Endothelial cell of umbilical vein (primary cell): ENCODE data around the gene RAB3C. TPM values are rescaled to one million over a fixed set of nuclear protein-coding genes. Genes with fewer than 3 reads are reported as not detected.

Experiments
- BruUV-seq: library from RNA; stranded (reverse); fragments of 400-500 nt; replicated peaks from 2 replicates; lab custom pipeline; 2021; lab: Mats Ljungman, UMichigan
- CTCF ChIA-PET: fragments of 300-600, 350-600 bp; sonication (Branson Sonifier 250); formaldehyde crosslinking; loops from one replicate; lab custom pipeline; 2021; ENCODE audit warnings: antibody characterized with exemption, inconsistent platforms; lab: Charles Lee
- POLR2A ChIA-PET: fragments of 300-600, 350-600 bp; sonication (Branson Sonifier 250); formaldehyde crosslinking; loops from one replicate; lab custom pipeline; 2021; ENCODE audit warnings: antibody characterized with exemption, inconsistent platforms; lab: Charles Lee
- DNase-seq: peaks from one replicate; pipeline ENCODE4 v3.0.0-alpha.2; 2011; ENCODE audit warnings: low read depth, low spot score
- FAIRE-seq: peaks from 2 replicates; lab custom pipeline; 2011; peaks lifted over from hg19 to GRCh38; lab: Jason Lieb, UNC
- H2AFZ ChIP-seq: 2 replicates; pipeline ENCODE4 v1.6.0; 2012; ENCODE audit warnings: low read depth, low read length, control low read depth, inconsistent platforms
- H3K27ac ChIP-seq: 2 replicates; pipeline ENCODE4 v1.5.1; 2011; ENCODE audit warnings: low read depth, mild to moderate bottlenecking, control low read depth, low read length, moderate library complexity; ENCODE audit not compliant: insufficient read depth
- H3K27me3 ChIP-seq, 2 experiments: 2 replicates each; pipeline versions ENCODE4 v1.6.0 to v1.6.1; 2011; ENCODE audit warnings: low read length in 2 of 2, mixed read lengths in 1 of 2; ENCODE audit not compliant: control insufficient read depth in 2 of 2, insufficient read depth in 2 of 2
- H3K36me3 ChIP-seq, 2 experiments: 2 replicates in 1 of 2; 3 replicates in 1 of 2; pipeline ENCODE4 v1.5.1; 2011; ENCODE audit warnings: low read length in 2 of 2, mild to moderate bottlenecking in 1 of 2, moderate library complexity in 1 of 2; ENCODE audit not compliant: control insufficient read depth in 2 of 2, insufficient read depth in 2 of 2; ENCODE audit errors: extremely low read depth in 1 of 2
- H3K4me1 ChIP-seq: 3 replicates; pipeline ENCODE4 v1.5.1; 2011; ENCODE audit warnings: mild to moderate bottlenecking, low read length; ENCODE audit not compliant: control insufficient read depth, insufficient read depth; ENCODE audit errors: extremely low read depth
- H3K4me2 ChIP-seq: 2 replicates; pipeline ENCODE4 v1.6.1; 2011; ENCODE audit warnings: low read length, control low read depth, mixed read lengths; ENCODE audit not compliant: insufficient read depth
- H3K4me3 ChIP-seq, 3 experiments: fragments of 200-600 bp in 1 of 3; sonication (generic), shearing (Covaris generic) in 1 of 3; replicated peaks in 1 of 3; 2 replicates each; pipeline ENCODE4 v1.5.1; 2011 to 2016; ENCODE audit warnings: control low read depth in 3 of 3, low read length in 3 of 3, mild to moderate bottlenecking in 2 of 3, inconsistent platforms in 1 of 3, low read depth in 1 of 3, moderate library complexity in 1 of 3; ENCODE audit not compliant: insufficient read depth in 1 of 3
- H3K79me2 ChIP-seq: 2 replicates; pipeline ENCODE4 v1.6.0; 2012; ENCODE audit warnings: low read length, inconsistent platforms; ENCODE audit not compliant: control insufficient read depth, insufficient read depth
- H3K9ac ChIP-seq: replicated peaks from 2 replicates; pipeline ENCODE3; 2011; ENCODE audit warnings: low read length, control low read depth; ENCODE audit not compliant: insufficient read depth; ENCODE audit errors: extremely low read depth
- H3K9me1 ChIP-seq: replicated peaks from 3 replicates; pipeline ENCODE4 v1.6.0; 2011; ENCODE audit warnings: mild to moderate bottlenecking, low read length; ENCODE audit not compliant: control insufficient read depth, insufficient read depth; ENCODE audit errors: extremely low read depth
- H3K9me3 ChIP-seq: replicated peaks from 2 replicates; pipeline ENCODE4 v1.5.1; 2012; ENCODE audit warnings: low read length, inconsistent platforms; ENCODE audit not compliant: control insufficient read depth, insufficient read depth
- H4K20me1 ChIP-seq: replicated peaks from 2 replicates; pipeline ENCODE3; 2011; ENCODE audit warnings: mild to moderate bottlenecking, low read length; ENCODE audit not compliant: control insufficient read depth, insufficient read depth; ENCODE audit errors: extremely low read depth
- EZH2 ChIP-seq: IDR thresholded peaks from 2 replicates; pipeline ENCODE4 v1.6.1; 2012; ENCODE audit warnings: borderline replicate concordance, low read depth, mild to moderate bottlenecking, moderate library complexity, low read length, inconsistent platforms; ENCODE audit not compliant: severe bottlenecking
- GATA2 ChIP-seq: IDR thresholded peaks from 2 replicates; pipeline ENCODE4 v1.7.0; 2011; ENCODE audit warnings: low read depth, mild to moderate bottlenecking, moderate library complexity, mixed read lengths, low read length; ENCODE audit not compliant: insufficient read length, insufficient read depth
- JUN ChIP-seq: IDR thresholded peaks from 2 replicates; pipeline ENCODE4 v1.6.1; 2011; ENCODE audit warnings: borderline replicate concordance, low read depth; ENCODE audit not compliant: insufficient read length, insufficient read depth
- MAX ChIP-seq: IDR thresholded peaks from 2 replicates; pipeline ENCODE4 v1.6.1; 2011; ENCODE audit not compliant: insufficient read depth, insufficient read length
- MYC ChIP-seq: IDR thresholded peaks from one replicate; pipeline ENCODE4 v1.6.1; 2011; ENCODE audit warnings: mild to moderate bottlenecking, low read depth, low read length
- POLR2A ChIP-seq: IDR thresholded peaks from 2 replicates; pipeline ENCODE4 v1.6.1; 2012; ENCODE audit warnings: low read depth, mild to moderate bottlenecking, control low read depth, low read length
- POLR2AphosphoS5 ChIP-seq: IDR thresholded peaks from 2 replicates; pipeline ENCODE4 v1.6.1; 2012; ENCODE audit warnings: low read depth, mild to moderate bottlenecking, control low read depth, low read length, moderate library complexity; ENCODE audit not compliant: insufficient read depth
- dilution Hi-C: fragments of 300-500 bp; cut with MboI; formaldehyde crosslinking; loops from one replicate; pipeline ENCODE4 v1.15.0; 2019; ENCODE audit warnings: low sequenced_read_pairs; ENCODE audit not compliant: extremely low pct_ligation_motif_present
- intact Hi-C: fragments of 100-400 bp; cut with micrococcal nuclease; formaldehyde crosslinking; loops from one replicate; pipeline ENCODE4 v1.10.0; 2022
- polyA plus RNA-seq, 4 experiments: library from polyadenylated mRNA; depleted of rRNA in 3 of 4; stranded (reverse) in 3 of 4; unstranded in 1 of 4; fragments of >200 nt; gene quantifications; 2 replicates each; pipeline versions ENCODE4 v1.2.1 to v1.2.3, GENCODE V29; 2011 to 2012; ENCODE audit warnings: missing spikeins in 1 of 4
- total RNA-seq: library from RNA; stranded (reverse); gene quantifications from 2 replicates; pipeline ENCODE4 v1.2.3, GENCODE V29; 2021
- TF ChIP-seq, protein P1 (sequence below), 2 donors: IDR thresholded peaks; 1 replicate in 1 of 2; 2 replicates in 1 of 2; pipeline ENCODE4 v1.5.1; 2011; ENCODE audit warnings: low read length in 2 of 2, mild to moderate bottlenecking in 2 of 2, moderate library complexity in 2 of 2, control low read depth in 1 of 2, inconsistent platforms in 1 of 2, low read depth in 1 of 2; ENCODE audit not compliant: insufficient read depth in 1 of 2; ENCODE audit errors: extremely low read depth in 1 of 2

RAB3C gene
- total and polyA plus RNA-seq, 2 donors (not counting 3 experiments of a cell fraction or from before 2014, with no cell fraction given) = 0.04 to 0.66 TPM

- CTCF ChIA-PET = interaction anchor here (0.8 to 0.9 kb wide), 2 partner anchors 13 to 15 kb away, joined by 3 read pairs; no protein-coding TSS in a partner anchor
Measured at GRCh38 chr5:58703925-58704555, 121.2 kb downstream of the RAB3C start.

DNA sequence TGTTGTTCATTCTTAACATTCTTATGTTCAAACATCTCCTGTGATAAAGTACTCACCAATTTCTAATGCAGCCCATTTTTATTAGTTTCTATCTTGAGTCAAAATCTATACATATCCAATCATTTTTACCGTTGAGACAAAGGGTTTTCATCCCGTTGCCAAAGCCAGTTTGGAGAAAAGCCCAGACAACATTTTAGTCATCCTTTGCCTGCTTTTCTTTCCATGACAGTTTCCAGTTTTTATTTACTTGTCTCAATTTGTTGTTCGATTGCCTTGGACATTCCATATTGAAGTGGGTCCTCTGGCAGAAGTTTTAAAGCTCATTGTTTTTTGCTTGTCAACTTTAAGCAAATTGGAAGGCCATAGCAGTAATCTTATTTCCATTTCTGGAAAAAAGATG is 123.9 kb downstream of the RAB3C start:
- H3K9me3 ChIP-seq = no peaks in the 10 kb centered on the region
- no peaks in the 10 kb centered on the region for H3K36me3 ChIP-seq
- DNase-seq (peak; percentile 28), FAIRE-seq (no peak)
- H3K27me3 ChIP-seq = no peaks in the 10 kb centered on the region
- H4K20me1 ChIP-seq = no peaks in the 10 kb centered on the region
- H3K4me1 ChIP-seq = no peaks in the 10 kb centered on the region
- CTCF ChIA-PET = interaction anchor here (0.7 kb wide), 1 partner anchor 9 kb away, joined by 3 read pairs; no protein-coding TSS in a partner anchor
- no peaks in the 10 kb centered on the region for H3K79me2 ChIP-seq
- POLR2A ChIA-PET = no interaction called here
- no peaks in the 10 kb centered on the region for H3K9me1 ChIP-seq
- H2AFZ ChIP-seq = no peak overlapping the region
- dilution Hi-C loops (no loop called here), intact Hi-C loops (no loop called here)
- no peak overlapping the region for H3K27ac ChIP-seq
- no TSS peak for BruUV-seq
- H3K4me3 ChIP-seq = no peak overlapping the region
- TF ChIP-seq, protein P1, sequence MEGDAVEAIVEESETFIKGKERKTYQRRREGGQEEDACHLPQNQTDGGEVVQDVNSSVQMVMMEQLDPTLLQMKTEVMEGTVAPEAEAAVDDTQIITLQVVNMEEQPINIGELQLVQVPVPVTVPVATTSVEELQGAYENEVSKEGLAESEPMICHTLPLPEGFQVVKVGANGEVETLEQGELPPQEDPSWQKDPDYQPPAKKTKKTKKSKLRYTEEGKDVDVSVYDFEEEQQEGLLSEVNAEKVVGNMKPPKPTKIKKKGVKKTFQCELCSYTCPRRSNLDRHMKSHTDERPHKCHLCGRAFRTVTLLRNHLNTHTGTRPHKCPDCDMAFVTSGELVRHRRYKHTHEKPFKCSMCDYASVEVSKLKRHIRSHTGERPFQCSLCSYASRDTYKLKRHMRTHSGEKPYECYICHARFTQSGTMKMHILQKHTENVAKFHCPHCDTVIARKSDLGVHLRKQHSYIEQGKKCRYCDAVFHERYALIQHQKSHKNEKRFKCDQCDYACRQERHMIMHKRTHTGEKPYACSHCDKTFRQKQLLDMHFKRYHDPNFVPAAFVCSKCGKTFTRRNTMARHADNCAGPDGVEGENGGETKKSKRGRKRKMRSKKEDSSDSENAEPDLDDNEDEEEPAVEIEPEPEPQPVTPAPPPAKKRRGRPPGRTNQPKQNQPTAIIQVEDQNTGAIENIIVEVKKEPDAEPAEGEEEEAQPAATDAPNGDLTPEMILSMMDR (IDR thresholded peaks at IDR 0.05; ENCODE audit: extremely low read depth in 1 of 2, insufficient read depth in 1 of 2, low read depth in 1 of 2, low read length in 2 of 2) = no peak
- no peak for TF ChIP-seq MAX
- TF ChIP-seq GATA2 = no peak
- no peak for TF ChIP-seq EZH2
- no peak for TF ChIP-seq MYC
- TF ChIP-seq POLR2A = no peak
- H3K4me2 ChIP-seq = no peak overlapping the region
- no peak overlapping the region for H3K9ac ChIP-seq

More at GRCh38 chr5:58703925-58704555, 121.2 kb downstream of the RAB3C start:
- Histone ChIP-seq H3K4me2 (no peak overlapping the region), H3K9ac (no peak overlapping the region), H3K9me3 (no peaks in the 10 kb centered on the region), H3K27me3 (no peaks in the 10 kb centered on the region), H3K9me1 (no peaks in the 10 kb centered on the region), H3K36me3 (no peaks in the 10 kb centered on the region), H3K79me2 (no peaks in the 10 kb centered on the region), H4K20me1 (no peaks in the 10 kb centered on the region), H3K27ac (no peak overlapping the region), H3K4me3 (no peak overlapping the region), H2AFZ (no peak overlapping the region), H3K4me1 (no peaks in the 10 kb centered on the region)
- FAIRE-seq (no peak), DNase-seq (no peak)
- intact Hi-C loops (no loop called here), dilution Hi-C loops (no loop called here)
- no TSS peak for BruUV-seq
- no peak for TF ChIP-seq JUN
- TF ChIP-seq MYC = no peak
- TF ChIP-seq EZH2 = no peak
- no peak for TF ChIP-seq MAX
- TF ChIP-seq POLR2AphosphoS5 = no peak
- no peak for TF ChIP-seq POLR2A
- POLR2A ChIA-PET = no interaction called here
